Panc1 (cell line): Measurements from ENCODE around the gene FIS1. TPM values are rescaled to one million over a fixed set of nuclear protein-coding genes. Genes with fewer than 3 reads are reported as not detected.

ENCODE experiments used
- ATAC-seq: fragments of 200-7000 bp; cut with Tn5 transposase; 2 replicates; pipeline ENCODE4 v1.9.1; 2020; ENCODE audit warnings: mild to moderate bottlenecking, moderate library complexity
- BruUV-seq: library from RNA; stranded (reverse); fragments of 400-500 nt; replicated peaks from 2 replicates; lab custom pipeline; 2021; lab: Mats Ljungman, UMichigan
- CTCF ChIA-PET: fragments of 300-600 bp; sonication (Branson Sonifier 250); formaldehyde crosslinking; loops from one replicate; lab custom pipeline; 2022; ENCODE audit warnings: antibody characterized with exemption; lab: Charles Lee
- POLR2A ChIA-PET: fragments of 300-600 bp; sonication (Branson Sonifier 250); formaldehyde crosslinking; loops from one replicate; lab custom pipeline; 2022; ENCODE audit warnings: antibody characterized with exemption; lab: Charles Lee
- DNase-seq: peaks from one replicate; pipeline ENCODE4 v3.0.0-alpha.2; 2010; ENCODE audit warnings: low read depth, low spot score
- H3K27ac ChIP-seq: 2 replicates; pipeline ENCODE4 v1.5.1; 2011; ENCODE audit warnings: mild to moderate bottlenecking, low read length, inconsistent platforms
- H3K27me3 ChIP-seq: fragments of 200-500 bp; sonication (Bioruptor generic); 2 replicates; pipeline ENCODE4 v1.6.0; 2014; ENCODE audit warnings: low read length, inconsistent platforms; ENCODE audit not compliant: control insufficient read depth, insufficient read depth
- H3K36me3 ChIP-seq: fragments of 200-500 bp; sonication (Bioruptor generic); 2 replicates; pipeline ENCODE4 v1.5.1; 2014; ENCODE audit warnings: inconsistent platforms, mild to moderate bottlenecking, low read length, moderate library complexity; ENCODE audit not compliant: control insufficient read depth, insufficient read depth
- H3K4me1 ChIP-seq: 2 replicates; pipeline ENCODE4 v1.5.1; 2011; ENCODE audit warnings: inconsistent platforms, mild to moderate bottlenecking, low read length, moderate library complexity; ENCODE audit not compliant: control insufficient read depth, insufficient read depth
- H3K4me3 ChIP-seq, 2 experiments: 2 replicates each; pipeline ENCODE4 v1.5.1; 2011 to 2012; ENCODE audit warnings: low read depth in 2 of 2, low read length in 2 of 2, mild to moderate bottlenecking in 2 of 2, inconsistent platforms in 1 of 2, moderate library complexity in 1 of 2
- H3K9me3 ChIP-seq: fragments of 200-500 bp; sonication (Bioruptor generic); 2 replicates; pipeline ENCODE4 v1.5.1; 2014; ENCODE audit warnings: low read depth, mild to moderate bottlenecking, inconsistent platforms, low read length, moderate library complexity; ENCODE audit not compliant: control insufficient read depth, insufficient read depth
- POLR2AphosphoS5 ChIP-seq: IDR thresholded peaks from 2 replicates; pipeline ENCODE4 v1.6.1; 2012; ENCODE audit warnings: mild to moderate bottlenecking, low read depth, low read length, moderate library complexity
- SIN3A ChIP-seq: IDR thresholded peaks from 2 replicates; pipeline ENCODE4 v1.6.1; 2012; ENCODE audit warnings: low read depth, mild to moderate bottlenecking, low read length, moderate library complexity, borderline replicate concordance; ENCODE audit not compliant: insufficient read depth
- TCF7L2 ChIP-seq: IDR thresholded peaks from 2 replicates; pipeline ENCODE4 v1.6.1; 2011; ENCODE audit warnings: mild to moderate bottlenecking, low read depth, low read length, inconsistent platforms
- in situ Hi-C: cut with HindIII; loops from 2 replicates; pipeline ENCODE4 v1.10.0; 2016; ENCODE audit warnings: low sequenced_read_pairs, low pct_unique_long_range_greater_than_20kb
- intact Hi-C: fragments of 100-400 bp; cut with micrococcal nuclease; formaldehyde crosslinking; loops from one replicate; pipeline ENCODE4 v1.10.0; 2022; ENCODE audit not compliant: unreplicated experiment
- total RNA-seq: library from RNA; stranded (reverse); gene quantifications from one replicate; pipeline ENCODE4 v1.2.1, GENCODE V29; 2021; ENCODE audit not compliant: unreplicated experiment
- TF ChIP-seq, protein P1 (sequence below), 2 experiments: IDR thresholded peaks; 2 replicates each; pipeline ENCODE4 v1.6.1; 2011 to 2012; ENCODE audit warnings: low read depth in 2 of 2, control low read depth in 1 of 2, low read length in 1 of 2, mild to moderate bottlenecking in 1 of 2, moderate library complexity in 1 of 2; ENCODE audit not compliant: insufficient read depth in 1 of 2
- TF ChIP-seq, protein P2 (sequence below): fragments of 450-650 bp; IDR thresholded peaks from 2 replicates; pipeline ENCODE4 v1.5.1; 2017; ENCODE audit warnings: mild to moderate bottlenecking

Gene FIS1
- total RNA-seq, 1 experiment from 2014 or later: 110 TPM

DNA sequence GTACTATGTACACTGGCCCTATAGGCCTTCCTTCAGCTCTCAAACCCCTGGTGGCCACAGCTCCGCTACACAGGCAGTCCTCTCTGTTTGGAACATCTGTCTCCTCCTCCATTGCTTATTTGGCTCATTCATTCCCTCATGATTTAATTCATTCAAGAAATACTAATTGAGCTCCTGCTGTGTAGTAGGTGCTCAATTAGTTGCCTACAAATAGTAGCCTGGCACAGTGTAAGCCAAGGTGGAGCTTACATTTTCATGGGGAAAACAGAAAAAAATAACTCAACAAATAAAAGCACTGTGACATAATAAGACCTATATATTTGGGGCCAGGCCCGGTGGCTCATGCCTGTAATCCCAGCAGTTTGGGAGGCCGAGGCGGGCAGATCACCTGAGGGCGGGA, 3.4 kb upstream of the FIS1 start:
- H3K27me3 ChIP-seq: no peaks in the 10 kb centered on the region
- no TSS peak for BruUV-seq
- ChIA-PET CTCF (interaction anchor here (0.5 kb wide), 1 partner anchor 104 kb away, joined by 7 read pairs; no protein-coding TSS in a partner anchor), POLR2A (no interaction called here)
- TF ChIP-seq, protein P1, sequence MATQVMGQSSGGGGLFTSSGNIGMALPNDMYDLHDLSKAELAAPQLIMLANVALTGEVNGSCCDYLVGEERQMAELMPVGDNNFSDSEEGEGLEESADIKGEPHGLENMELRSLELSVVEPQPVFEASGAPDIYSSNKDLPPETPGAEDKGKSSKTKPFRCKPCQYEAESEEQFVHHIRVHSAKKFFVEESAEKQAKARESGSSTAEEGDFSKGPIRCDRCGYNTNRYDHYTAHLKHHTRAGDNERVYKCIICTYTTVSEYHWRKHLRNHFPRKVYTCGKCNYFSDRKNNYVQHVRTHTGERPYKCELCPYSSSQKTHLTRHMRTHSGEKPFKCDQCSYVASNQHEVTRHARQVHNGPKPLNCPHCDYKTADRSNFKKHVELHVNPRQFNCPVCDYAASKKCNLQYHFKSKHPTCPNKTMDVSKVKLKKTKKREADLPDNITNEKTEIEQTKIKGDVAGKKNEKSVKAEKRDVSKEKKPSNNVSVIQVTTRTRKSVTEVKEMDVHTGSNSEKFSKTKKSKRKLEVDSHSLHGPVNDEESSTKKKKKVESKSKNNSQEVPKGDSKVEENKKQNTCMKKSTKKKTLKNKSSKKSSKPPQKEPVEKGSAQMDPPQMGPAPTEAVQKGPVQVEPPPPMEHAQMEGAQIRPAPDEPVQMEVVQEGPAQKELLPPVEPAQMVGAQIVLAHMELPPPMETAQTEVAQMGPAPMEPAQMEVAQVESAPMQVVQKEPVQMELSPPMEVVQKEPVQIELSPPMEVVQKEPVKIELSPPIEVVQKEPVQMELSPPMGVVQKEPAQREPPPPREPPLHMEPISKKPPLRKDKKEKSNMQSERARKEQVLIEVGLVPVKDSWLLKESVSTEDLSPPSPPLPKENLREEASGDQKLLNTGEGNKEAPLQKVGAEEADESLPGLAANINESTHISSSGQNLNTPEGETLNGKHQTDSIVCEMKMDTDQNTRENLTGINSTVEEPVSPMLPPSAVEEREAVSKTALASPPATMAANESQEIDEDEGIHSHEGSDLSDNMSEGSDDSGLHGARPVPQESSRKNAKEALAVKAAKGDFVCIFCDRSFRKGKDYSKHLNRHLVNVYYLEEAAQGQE (IDR thresholded peaks at IDR 0.05; ENCODE audit: insufficient read depth in 1 of 2, low read depth in 2 of 2, low read length in 1 of 2): no peak
- TF ChIP-seq, protein P2, sequence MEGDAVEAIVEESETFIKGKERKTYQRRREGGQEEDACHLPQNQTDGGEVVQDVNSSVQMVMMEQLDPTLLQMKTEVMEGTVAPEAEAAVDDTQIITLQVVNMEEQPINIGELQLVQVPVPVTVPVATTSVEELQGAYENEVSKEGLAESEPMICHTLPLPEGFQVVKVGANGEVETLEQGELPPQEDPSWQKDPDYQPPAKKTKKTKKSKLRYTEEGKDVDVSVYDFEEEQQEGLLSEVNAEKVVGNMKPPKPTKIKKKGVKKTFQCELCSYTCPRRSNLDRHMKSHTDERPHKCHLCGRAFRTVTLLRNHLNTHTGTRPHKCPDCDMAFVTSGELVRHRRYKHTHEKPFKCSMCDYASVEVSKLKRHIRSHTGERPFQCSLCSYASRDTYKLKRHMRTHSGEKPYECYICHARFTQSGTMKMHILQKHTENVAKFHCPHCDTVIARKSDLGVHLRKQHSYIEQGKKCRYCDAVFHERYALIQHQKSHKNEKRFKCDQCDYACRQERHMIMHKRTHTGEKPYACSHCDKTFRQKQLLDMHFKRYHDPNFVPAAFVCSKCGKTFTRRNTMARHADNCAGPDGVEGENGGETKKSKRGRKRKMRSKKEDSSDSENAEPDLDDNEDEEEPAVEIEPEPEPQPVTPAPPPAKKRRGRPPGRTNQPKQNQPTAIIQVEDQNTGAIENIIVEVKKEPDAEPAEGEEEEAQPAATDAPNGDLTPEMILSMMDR: no peak
- TF ChIP-seq SIN3A: no peak
- no peak for TF ChIP-seq POLR2AphosphoS5
- no peak for TF ChIP-seq TCF7L2
- no peak for DNase-seq
- intact Hi-C loops (no loop called here), in situ Hi-C loops (no loop called here)
- no peaks in the 10 kb centered on the region for H3K9me3 ChIP-seq
- no peak for ATAC-seq
- H3K36me3 ChIP-seq: no peaks in the 10 kb centered on the region; the same call in 1 of the 2 replicates
- no peak overlapping the region for H3K4me3 ChIP-seq
- H3K27ac ChIP-seq: no peak overlapping the region
- peaks cover 18% of the 10 kb centered on the region for H3K4me1 ChIP-seq

DNA sequence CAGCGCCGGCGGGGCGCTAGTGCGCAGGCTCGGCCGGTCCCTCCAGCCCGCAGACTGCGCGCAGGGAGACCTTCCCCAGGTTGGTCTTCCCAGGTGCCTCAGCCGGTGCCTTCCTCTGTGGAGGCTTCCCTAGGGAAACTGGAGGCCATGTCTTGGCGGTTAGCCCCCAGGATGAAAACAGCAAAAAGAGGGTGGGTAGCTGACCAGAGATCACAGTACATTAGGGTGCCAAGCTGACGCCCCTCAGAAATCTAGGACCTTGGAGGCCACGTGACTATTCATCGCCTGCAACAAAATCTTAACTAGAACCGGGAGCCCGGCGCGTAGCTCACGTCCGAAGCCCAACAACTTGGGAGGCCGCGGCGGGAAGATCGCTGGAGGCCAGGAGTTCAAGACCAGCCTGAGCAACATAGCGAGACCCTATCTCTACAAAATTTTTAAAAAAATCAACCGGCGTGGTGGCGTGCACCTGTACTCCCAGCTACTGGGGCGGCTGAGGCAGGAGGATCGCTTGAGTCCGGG, 327 bp upstream of the FIS1 start:
- CTCF ChIA-PET: interaction anchor here (0.5 to 1.6 kb wide), 2 partner anchors 27 to 33 kb away, joined by 5 to 8 read pairs; partner anchors contain the start of gene ZNHIT1
- TF ChIP-seq TCF7L2: no peak
- TF ChIP-seq SIN3A: no peak
- TF ChIP-seq, protein P1 (IDR thresholded peaks at IDR 0.05; ENCODE audit: insufficient read depth in 1 of 2, low read depth in 2 of 2, low read length in 1 of 2): no peak
- TF ChIP-seq POLR2AphosphoS5: peak; percentile 17
- TF ChIP-seq, protein P2: no peak
- H3K27me3 ChIP-seq: no peaks in the 10 kb centered on the region
- POLR2A ChIA-PET: no interaction called here
- H3K4me1 ChIP-seq: peaks cover 13% of the 10 kb centered on the region
- no peaks in the 10 kb centered on the region for H3K9me3 ChIP-seq
- H3K36me3 ChIP-seq: no peaks in the 10 kb centered on the region; the same call in 1 of the 2 replicates
- intact Hi-C loops: no loop called here
- in situ Hi-C loops: no loop called here
- no TSS peak for BruUV-seq
- ATAC-seq (no peak), DNase-seq (no peak)
- peak overlapping the region; percentile 92 to 100 for H3K4me3 ChIP-seq
- H3K27ac ChIP-seq: peak overlapping the region; percentile 97
